WI38 (cell line): Measurements from ENCODE around the gene PIGC.

Experiments used
- H3K4me3 ChIP-seq: 2 replicates; pipeline ENCODE4 v1.5.1; 2011; ENCODE audit warnings: low read depth, mild to moderate bottlenecking, control low read depth, low read length
- TF ChIP-seq, protein P1 (sequence below): IDR thresholded peaks from 2 replicates; pipeline ENCODE4 v1.5.1; 2012; ENCODE audit warnings: low read depth, mild to moderate bottlenecking, control low read depth, low read length

The PIGC gene

DNA sequence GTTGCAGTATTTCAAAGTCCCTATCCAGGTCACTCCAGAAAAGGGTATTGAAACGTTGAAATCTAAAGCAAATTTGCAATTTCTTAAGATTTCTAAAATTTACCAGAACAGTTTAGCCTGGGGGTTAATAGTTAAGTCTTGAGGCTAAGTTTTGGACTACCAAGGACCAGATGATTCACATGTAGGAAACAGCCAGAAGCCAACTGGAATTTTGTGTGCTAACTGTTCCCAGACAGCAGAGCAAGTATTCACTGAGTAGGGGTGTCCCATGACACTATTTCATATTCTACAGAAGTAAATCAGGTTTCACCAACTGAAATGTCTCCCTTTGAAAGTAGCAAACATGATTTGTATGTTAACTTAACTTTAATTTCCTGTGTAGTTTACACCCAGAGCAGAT, 34.9 kb downstream of the PIGC start:
- TF ChIP-seq, protein P1, sequence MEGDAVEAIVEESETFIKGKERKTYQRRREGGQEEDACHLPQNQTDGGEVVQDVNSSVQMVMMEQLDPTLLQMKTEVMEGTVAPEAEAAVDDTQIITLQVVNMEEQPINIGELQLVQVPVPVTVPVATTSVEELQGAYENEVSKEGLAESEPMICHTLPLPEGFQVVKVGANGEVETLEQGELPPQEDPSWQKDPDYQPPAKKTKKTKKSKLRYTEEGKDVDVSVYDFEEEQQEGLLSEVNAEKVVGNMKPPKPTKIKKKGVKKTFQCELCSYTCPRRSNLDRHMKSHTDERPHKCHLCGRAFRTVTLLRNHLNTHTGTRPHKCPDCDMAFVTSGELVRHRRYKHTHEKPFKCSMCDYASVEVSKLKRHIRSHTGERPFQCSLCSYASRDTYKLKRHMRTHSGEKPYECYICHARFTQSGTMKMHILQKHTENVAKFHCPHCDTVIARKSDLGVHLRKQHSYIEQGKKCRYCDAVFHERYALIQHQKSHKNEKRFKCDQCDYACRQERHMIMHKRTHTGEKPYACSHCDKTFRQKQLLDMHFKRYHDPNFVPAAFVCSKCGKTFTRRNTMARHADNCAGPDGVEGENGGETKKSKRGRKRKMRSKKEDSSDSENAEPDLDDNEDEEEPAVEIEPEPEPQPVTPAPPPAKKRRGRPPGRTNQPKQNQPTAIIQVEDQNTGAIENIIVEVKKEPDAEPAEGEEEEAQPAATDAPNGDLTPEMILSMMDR: no peak
- no peak overlapping the region for H3K4me3 ChIP-seq

DNA sequence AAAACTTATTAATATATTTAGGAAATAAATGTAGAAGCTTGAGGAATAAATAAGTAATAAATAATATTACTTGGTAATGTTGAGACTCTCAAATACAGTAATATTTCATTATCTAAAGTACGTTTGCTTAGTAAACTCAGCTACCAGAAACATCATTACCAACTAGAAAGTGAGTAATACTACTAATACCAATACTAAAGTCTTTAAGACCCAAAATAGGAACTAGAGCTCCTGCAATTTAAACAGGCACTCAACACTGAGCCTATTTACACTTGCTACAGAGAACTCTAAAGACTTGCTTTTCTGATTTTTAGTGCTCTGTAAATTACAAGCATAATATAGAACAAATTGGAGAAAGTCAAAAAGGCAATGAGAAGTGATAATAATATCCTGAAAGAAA, 36.9 kb downstream of the PIGC start:
- TF ChIP-seq, protein P1: no peak
- no peak overlapping the region for H3K4me3 ChIP-seq

DNA sequence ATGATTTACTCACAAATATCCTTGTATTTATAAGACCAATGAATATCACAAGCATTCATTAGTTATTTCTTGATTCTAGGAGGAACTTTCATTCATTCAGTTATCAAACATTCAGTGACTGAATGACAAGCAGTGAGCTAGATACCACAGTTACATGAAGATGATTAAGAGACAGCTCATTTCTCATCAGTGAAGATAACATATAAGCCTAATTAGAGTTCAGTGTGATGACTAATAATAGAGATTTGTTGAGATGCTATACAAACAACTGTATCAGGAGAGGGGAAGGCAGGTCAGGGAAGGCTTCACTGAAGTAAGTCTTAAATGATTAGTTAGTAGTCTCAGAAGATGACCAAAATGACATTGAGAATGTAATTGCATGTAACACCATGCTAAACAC, 38.0 kb downstream of the PIGC start:
- no peak overlapping the region for H3K4me3 ChIP-seq
- TF ChIP-seq, protein P1: no peak

DNA sequence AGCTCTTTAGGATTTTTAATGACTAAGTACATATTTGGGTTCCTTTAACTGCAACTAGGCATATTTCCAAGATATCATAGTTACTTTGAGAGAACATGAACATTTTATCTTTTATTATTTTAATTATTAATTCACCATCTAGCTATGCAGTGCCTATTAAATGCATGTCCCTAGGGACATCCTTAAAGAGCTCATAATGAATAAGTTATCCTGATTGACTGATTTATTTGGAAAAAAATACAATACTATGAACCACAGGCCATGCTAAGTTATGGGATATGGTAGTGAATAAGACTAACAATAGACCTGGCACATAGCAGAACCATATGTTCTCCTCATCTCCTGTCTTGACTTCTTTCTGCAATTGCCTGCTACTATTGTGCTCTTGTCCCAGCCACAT, 39.7 kb downstream of the PIGC start:
- TF ChIP-seq, protein P1: no peak

DNA sequence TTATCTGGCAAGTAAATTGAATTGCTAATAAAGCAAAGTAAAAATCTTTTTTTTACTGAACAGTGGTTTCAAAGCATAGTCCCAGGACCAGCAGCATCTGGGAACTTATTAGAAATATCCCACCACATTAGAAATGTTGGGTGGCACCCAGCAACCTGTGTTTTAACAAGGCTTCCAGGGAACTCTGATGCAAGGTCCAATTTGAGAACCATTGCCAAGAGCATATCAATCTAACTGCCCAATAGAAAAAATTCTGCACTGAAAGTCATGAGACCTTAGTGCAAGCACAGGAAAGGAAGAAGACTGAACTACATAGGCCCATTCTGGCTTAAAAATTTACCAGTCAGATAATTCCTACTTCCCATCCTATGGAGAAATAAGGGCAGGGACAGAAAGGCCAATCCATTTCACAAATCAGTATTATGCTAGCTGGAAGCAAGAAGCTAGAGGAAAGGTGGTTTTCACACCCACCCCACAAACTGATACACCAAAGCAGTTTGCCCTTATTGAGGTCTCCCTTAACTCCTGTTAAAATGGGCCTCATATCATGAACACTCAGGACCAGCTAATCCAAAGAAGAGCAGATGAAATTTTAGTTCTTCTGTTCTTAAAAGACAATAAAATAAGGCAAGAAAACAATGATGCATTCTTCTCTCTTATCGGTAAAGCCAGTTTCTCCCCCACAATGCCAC, 40.8 kb downstream of the PIGC start:
- TF ChIP-seq, protein P1: no peak
- no peak overlapping the region for H3K4me3 ChIP-seq

More for the DNA sequence above, 39.7 kb downstream of the PIGC start:
- no peak overlapping the region for H3K4me3 ChIP-seq

DNA sequence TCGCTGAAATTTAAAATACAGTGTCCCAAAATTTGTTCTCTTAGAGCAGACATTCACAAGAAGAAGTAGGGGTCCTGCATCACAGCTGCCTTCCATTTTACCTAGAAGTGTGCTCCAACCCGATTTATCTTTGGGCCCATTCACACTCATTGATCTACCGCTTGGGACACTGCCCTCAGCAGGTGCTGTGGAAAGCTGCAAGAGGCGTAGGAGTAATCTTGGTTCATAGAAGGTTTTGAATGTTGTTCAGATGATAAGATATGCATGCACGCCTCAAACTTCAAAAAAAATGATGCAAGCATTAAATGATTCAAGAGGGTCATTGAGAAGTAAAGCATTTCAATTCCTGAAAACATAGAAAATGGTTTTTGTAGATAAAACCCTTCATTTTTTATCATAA, 42.0 kb downstream of the PIGC start:
- no peak overlapping the region for H3K4me3 ChIP-seq
- TF ChIP-seq, protein P1: no peak

DNA sequence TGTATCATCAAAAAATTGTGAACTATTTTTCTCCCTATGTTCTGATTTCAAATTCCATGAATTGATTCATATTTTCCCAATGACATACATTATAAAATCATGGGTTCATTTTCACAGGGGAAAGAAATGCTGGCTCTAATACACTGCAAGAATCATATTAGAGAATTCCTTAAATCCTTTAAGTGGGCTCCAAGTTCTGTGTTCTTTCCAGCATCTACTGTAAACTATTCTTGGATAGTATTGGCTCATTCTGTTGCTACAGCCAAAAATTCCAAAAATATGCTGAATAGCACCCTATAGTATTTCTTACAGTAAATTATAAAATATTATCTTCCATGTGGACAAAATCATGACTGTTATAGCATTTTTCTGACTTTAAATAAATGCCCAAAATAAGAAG, 42.4 kb downstream of the PIGC start:
- TF ChIP-seq, protein P1: no peak
- H3K4me3 ChIP-seq: no peak overlapping the region
